Measurements from ENCODE around the gene TSHZ2.

DNA sequence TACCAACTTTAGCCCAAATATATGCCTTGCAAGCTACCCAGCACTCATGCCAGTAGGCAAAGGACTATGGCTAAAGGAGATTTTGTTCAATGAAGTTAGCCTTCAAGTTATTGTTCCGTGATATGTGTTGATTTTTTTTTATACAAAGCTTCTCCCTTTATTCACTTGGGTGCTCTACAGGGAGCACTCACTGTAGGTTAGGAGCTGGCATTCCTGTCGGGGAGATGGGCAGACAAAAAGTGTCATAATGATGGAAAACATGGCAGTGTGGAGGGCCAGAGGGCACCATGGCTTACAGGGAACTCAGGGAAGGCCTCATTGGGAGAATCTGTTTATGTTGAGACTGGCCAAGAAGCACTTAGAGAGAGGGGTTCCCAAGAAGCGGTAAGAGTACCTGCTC, 292.4 kb downstream of the TSHZ2 start:
- TF ChIP-seq TAF1 (IDR thresholded peaks at IDR 0.05; ENCODE audit: low read depth): no peak
- TF ChIP-seq CTCF (IDR thresholded peaks at IDR 0.05; ENCODE audit: poor library complexity, severe bottlenecking): no peak
